HG03342 (cell line): ENCODE data around the gene AMD1.
"Not testable (repeated sequence)": the region's sequence is repeated elsewhere in the genome, so short reads cannot be mapped to it uniquely, and the experiment has no call there.

Experiments used
- ATAC-seq: cut with Tn5 transposase; IDR thresholded peaks from one replicate; pipeline ENCODE4 v1.9.1; 2021; ENCODE audit warnings: mild to moderate bottlenecking, moderate library complexity; ENCODE audit not compliant: unreplicated experiment

Gene AMD1

DNA sequence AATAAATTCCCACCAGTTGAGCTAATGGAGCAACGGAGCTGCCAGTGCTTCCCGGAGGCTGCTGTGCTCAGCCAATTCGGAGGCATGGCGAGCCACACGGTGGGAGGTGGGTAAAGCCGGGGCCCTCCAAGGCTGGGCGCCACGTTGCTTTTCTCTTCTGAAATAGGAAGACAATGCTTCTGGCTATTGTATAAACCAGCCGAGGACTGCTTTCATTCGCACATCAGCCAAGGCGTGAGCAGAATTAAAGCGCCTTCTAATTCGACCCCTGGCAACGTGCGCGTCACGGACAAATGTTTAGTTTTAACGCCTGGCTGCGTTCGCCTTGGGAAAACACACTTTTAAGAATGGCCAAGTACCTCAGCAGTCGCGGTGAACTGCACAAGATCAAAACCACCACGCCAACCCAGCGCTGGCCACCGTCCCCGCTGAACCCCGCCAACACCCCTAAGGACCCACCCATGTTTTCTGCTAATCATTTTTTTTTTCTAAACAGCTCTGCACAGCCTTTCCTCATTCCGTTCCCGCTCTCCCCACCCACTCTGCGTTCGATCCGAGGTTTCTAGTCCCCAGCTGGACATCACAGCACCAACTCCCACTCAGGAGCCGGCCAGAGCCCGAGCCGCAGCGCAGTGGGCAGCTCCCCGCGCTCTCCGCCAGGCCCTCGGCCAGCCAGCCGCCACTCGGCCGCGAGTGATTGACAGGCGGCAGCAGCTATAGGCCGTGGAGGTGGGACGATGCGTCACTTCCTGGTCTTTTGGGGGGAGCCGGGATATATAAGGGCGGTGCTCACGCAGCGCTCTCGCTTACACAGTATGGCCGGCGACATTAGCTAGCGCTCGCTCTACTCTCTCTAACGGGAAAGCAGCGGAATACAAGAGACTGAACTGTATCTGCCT is at the start of gene AMD1:
Gene AMD1, plus strand, starts transcription at position 805 of the 899 bp plus-strand sequence. CDS start 321 bp downstream, outside the sequence.
- peak; percentile 73 for ATAC-seq

DNA sequence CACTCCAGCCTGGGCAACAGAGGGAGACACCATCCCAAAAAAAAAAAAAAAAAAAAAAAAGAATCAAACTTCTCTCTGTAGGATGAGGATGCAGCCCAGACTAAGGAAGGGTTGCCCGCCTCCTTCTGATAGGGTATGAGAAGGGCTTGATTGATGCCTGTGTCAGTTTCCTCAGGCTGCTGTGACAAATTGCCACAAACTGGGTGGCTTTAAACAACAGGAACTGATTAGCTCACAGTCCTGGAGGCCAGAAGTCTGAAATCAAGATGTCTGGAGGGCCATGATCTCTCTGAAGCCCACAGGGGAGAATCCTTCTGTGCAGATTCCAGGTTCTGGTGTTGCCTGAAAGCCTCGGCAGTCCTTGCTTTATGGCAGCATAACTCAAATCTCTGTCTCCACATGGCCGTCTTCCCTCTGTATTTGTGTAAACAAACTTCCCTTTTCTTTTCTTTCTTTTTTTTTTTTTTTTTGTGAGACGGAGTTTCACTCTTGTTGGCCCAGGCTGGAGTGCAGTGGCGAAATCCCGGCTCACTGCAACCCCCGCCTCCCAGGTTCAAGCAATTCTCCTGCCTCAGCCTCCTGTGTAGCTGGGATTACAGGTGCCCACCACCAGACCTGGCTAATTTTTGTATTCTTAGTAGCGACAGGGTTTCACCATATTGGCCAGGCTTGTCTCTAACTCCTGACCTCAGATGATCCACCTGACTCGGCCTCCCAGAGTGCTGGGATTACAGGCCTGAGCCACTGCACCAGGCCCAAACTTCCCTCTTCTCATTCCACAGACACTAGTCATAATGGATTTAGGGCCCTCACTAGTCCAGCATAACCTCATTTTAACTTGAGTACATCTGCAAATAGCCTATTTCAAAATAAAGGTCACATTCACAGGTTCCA is 48.1 kb upstream of the AMD1 start:
- ATAC-seq, result no peak

DNA sequence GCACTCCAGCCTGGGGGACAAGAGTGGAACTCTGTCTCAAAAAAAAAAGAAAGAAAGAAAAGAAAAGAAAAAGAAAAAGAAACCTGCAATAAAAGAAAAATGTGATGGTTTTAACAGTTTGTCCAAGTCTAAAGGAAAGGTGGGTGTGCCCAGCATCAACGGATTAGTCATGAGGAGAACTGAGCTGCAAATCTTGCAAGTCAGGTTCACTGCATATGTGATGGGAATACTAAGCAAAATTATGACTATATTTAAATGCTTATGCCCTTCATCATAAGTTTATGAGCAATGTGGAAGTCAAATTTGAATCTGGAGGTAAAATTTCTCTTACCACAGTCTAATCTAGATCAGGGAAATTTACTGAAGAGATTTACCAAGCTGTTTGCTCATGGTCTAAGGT is 46.2 kb upstream of the AMD1 start:
- ATAC-seq, result no peak

DNA sequence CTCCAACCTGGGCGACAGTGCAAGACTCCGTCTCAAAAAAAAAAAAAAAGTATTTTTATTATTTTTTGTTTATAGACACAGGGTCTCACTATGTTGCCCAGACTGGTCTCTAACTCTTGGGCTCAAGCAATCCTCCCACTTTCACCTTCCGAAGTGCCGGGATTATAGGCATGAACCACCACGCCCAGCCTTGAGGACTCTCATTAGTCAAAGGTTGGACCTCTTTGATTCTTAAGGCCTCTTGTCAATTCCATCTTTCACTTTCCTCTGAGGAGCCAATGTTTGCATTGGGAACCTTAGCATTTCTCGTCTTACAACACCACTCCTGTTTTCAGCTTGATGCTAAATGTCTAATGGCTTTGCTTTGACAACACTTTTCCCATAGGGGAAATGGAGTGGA is 43.2 kb upstream of the AMD1 start:
- ATAC-seq, result no peak

DNA sequence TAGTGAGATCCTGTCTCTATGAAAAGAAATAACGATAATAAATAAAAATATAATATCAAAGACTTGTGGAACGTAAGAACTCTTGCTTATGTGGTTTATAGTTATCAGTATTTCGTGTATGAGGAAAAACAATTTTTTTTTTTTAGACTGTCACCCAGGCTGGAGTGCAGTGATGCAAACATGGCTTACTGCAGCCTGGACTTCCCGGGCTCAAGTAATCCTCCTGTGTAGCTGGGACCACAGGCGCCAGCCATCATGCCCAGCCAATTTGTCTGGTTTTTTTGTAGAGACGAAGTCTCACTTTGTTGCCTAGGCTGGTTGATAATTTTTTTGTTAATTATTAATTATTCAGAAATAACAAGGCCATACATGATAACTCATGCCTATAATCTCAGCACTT is 40.8 kb upstream of the AMD1 start:
- no peak for ATAC-seq

DNA sequence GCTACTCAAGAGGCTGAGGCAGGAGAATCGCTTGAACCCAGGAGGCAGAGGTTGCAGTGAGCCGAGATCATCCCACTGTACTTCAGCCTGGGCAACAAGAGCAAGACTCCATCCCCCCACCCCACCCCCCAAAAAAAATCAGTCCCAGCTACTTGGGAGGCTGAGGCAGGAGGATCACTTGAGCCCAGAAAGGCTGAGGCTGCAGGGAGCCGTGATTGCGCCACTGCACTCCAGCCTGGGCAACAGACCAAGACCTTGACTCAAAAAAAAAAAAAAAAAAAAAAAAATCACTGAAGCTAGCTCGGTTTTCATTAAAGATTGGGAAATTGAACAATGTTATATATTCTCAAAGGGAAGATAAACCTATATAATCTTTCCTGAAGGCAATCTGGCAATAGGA is 38.8 kb upstream of the AMD1 start:
- ATAC-seq, result not testable (repeated sequence)

DNA sequence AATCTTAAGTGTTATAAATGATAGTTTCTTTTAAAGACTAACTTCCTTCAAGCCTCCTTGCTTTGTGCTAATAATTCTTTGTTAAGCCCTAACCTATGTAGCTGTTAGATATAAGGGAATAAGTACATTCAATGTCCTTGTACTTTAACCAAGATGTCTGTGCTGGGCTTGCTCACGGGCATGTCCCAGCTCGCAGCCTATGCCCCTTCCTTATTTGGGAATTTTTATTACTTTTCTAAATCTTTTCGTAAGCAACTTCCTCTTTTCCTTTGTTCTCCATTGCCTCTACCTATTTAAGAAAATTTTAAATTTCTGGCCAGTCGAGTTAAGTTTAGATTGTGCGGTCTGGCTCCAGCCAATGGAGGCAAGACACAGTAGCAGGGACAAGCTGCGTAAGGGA is 33.3 kb upstream of the AMD1 start:
- no peak for ATAC-seq

DNA sequence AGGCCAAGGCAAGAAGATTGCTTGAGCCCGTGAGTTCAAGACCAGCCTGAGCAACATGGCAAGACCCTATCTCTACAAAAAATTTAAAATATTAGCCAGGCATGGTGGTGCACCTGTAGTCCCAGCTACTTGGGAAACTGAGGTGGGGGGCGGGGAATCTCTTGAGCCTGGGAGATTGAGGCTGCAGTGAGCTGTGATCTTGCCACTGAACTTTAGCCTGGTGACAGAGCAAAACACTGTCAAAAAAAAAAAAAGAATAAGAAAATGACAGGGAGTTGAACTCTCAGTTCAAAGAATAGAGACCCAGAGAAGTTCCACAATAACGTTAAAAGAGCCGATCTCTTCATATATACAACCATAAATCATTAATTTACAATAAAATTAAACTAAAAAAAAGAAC is 24.8 kb upstream of the AMD1 start:
- no peak for ATAC-seq

DNA sequence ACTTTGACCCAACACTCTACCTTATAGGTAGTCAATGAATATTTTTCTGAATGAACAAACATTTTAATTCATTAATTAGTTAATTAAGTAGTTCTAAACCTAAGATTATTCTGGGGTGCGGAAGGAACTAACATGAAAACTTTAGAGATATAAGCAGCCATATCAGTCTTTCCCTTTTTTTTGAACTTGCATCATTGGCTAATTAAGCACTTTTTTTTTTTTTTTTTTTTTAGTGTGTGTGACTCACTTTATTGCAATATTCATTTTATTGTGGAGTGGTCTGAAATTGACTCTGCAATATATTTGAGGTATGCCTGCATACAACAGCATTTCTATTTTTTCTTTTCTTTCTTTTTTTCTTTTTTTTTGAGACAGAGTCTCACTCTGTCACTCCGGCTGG is 21.8 kb upstream of the AMD1 start:
- no peak for ATAC-seq

DNA sequence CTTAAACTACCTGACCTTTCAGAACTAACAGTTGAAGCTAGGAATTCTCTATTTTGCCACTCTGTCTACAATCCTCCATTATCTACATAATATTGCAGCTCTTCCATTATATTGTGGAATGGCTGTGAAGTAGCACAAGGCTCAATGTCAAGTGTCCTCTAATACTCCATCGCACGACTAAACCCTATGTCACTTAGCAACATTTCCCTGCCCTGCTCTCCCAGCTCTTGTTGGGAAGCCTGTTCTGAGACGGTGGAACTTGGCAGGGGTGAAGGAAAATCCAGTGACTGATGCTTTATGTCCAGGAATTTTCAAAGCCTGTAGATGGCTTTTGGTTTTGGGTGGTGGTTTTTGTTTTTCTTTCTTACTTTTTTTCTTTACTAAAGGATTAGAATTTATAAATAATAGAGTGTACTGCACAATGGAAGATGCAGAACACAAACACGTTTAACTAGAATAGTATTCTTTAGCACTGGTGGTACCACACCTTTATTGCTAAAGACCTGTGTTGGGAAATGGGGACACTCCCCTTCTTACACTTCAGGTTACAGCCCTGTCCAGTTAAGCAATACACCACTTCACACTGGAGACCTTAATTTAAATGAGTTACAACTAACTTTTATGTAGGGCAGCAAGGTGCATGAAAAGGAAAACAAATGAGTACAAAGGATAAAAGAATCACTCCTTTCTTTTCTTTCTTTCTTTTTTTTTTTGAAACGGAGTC is 20.7 kb upstream of the AMD1 start:
- ATAC-seq, result no peak

DNA sequence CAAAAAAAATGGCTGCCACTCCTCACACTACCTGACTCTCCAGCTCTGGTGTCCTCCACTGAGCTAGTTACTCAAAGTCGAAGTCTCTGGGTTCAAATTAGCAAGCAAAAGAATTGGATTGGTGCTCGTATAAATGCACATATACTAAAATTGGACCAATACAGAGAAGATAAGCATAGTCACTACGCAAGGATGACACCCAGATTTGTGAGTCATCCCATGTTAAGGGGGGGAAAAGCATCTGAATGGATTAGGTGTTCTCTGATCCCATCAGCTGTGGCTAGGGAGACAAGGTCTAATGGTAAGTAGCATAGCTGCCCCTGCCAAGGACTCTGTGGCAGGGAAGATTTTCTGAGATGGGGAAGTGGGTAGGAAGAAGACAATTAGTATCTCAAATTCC is 18.3 kb upstream of the AMD1 start:
- no peak for ATAC-seq

DNA sequence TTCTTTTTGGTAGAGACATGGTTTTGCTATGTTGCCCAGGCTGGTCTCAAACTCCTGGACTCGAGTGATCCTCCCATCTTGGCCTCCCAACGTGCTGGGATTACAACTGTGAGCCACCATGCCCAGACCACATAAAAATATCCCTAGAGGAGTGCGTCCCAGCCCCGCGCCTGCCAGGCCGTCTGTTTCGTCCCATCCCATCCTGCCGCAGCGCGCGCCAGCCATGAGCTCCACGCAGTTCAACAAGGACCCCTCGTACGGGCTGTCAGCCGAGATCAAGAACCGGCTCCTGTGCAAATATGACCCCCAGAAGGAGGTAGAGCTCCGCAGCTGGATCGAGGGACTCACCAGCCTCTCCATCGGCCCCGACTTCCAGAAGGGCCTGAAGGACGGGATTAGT is 16.6 kb upstream of the AMD1 start:
- no peak for ATAC-seq

DNA sequence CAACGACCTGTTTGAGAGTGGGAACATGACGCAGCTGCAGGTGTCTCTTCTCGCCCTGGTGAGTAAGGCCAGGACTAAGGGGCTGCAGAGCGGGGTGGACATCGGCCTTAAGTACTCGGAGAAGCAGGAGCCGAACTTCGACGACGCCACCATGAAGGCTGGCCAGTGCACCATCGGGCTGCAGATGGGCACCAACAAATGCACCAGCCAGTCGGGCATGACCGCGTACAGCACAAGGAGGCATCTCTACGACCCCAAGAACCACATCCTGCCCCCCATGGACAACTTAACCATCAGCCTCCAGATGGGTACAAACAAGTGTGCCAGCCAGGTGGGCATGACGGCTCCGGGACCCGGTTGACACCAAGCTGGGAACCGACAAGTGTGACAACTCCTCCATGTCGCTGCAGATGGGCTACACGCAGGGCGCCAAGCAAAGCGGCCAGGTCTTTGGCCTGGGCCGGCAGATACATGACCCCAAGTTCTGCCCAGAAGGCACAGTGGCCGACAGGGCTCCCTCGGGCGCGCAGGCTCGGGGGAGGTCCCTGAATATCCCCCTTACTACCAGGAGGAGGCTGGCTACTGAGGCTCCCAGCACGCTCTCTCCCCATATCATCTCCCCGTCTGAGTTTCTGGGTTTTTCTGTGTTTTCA is 15.9 kb upstream of the AMD1 start:
- no peak for ATAC-seq

DNA sequence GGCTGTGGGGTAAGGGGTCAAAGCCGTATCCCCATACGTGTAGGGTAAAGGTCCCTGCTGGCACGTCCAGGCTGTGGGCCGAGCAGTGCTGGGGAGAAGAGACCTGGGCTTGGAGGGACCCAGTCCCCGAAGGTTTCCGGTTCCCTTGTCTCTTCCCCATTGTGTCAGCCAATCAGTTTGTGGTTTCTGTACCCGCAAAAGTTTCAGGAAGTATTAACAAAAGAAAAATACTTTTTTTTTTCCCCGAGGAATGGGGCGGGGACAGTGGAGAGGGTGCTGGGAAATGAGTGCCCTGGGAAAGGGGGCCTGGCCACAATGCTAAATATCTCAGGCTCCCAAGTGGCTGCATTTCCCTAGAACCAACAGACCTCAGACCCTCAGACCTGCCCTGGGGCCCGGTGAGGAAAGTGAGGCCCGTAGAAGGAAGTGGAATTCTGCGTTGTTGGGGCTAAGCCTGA is 15.2 kb upstream of the AMD1 start:
- peak; percentile 61 for ATAC-seq

DNA sequence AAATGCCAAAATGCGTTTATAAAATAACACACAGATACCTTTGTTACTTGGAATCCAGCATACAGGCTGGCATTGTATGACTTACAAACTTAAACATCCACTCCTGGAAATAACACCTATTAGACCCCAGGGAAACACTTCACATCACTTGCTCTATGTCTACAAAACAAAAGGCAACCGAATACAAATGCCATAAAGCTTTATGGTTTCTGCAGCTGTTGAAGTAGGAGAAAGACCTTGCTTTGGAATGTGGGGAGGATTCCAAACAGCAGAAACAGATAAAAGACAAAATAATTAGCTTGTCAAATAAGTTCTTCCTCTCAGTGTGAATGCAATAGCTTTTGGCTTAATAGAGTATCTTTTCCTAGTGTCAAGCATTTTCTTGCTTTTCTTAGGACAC is 9.8 kb upstream of the AMD1 start:
- ATAC-seq, result no peak

DNA sequence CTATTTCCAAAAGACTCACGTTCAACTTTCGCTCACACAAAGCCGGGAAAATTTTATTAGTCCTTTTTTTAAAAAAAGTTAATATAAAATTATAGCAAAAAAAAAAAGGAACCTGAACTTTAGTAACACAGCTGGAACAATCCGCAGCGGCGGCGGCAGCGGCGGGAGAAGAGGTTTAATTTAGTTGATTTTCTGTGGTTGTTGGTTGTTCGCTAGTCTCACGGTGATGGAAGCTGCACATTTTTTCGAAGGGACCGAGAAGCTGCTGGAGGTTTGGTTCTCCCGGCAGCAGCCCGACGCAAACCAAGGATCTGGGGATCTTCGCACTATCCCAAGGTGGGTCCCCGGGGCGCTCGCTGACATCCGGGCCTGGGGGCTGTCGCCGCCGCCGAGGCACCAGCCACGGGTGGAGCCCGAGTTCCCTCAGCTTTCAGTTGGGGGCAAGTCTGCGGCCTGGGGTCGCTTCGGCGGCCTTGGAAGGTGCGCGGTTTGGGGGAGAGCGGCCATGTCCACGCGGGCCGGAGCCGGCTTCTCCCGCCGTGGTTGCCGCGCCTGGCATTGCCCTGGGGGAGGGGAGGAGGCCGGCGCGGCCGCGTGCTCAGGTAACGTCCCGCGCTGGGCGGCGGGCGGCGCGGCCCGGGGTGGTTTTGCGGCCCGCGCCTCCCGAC is 429 bp downstream of the AMD1 start:
- peak; percentile 11 for ATAC-seq

DNA sequence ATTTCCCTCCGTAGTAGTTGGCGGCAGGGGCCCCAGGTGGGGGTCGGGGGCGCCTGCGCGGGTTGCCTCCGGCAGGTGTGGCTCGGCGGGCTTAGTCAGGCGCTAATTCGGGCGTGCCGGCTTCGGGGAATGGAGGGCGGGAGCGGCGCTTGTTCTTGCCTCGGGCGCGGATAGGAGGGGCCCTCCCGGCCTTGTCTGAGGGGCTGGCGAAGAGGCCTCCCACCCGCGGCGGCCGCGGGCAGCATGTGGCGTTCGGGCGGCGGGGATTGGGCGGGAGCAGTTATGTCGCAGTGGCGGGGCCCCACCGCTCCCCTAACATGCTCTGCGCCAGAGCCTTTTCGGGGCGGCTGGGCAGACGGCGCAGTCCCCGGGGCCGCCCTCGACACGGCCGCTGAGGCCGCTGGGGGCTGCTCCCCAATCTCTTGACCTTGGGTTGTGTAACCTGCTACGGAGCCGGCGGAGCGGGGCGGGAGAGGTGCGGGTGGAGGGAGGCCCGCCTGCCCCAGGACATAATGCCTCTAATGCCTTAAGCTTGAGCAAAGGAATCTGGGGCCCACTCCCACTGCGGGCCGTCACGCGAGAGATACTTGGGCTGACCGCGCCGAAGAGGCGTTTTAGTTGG is 1.1 kb downstream of the AMD1 start:
- peak; percentile 19 for ATAC-seq

DNA sequence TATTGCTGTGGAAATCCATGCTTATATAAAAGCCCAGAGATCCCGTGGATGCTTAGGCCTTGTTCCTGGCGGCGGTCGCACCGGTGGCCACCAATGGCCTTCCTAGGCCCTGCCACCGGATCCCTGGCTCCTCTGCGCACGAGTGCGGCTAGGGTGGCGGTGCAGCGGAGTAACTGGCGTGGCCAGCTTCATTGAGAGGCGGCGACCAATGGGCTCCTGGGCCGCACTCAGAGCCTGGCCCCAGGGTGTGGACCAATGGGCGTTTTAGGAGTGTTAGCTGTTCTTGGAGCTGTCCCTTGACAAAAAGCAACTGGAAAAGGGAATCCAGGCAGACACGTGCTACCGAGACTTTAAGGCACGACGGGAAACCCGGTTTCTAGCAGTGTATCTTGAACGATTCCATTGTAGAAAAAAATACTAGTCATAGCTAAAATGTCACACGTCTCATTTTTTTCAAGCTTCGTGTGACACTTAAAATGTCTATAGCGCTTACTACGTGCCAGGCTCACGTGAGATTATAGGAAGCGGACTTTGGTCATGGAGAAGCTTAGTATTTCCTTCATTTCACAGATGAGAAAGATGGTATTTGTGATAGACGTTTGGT is 1.7 kb downstream of the AMD1 start:
- ATAC-seq, result peak; percentile 32
